ENCODE results near the gene MRPS27.
"Not testable (repeated sequence)": the region's sequence is repeated elsewhere in the genome, so short reads cannot be mapped to it uniquely, and the experiment has no call there.

MRPS27 gene

GRCh38 chr5:72195581-72195980, 124.5 kb downstream of the MRPS27 start:
- no peak for DNase-seq

- no peak for DNase-seq
These were observed 125.2 kb downstream of the MRPS27 start for GRCh38 chr5:72194846-72195245.

GRCh38 chr5:72191404-72191803, 128.6 kb downstream of the MRPS27 start:
- no peak for DNase-seq

- DNase-seq = no peak
These were observed 130.9 kb downstream of the MRPS27 start for GRCh38 chr5:72189146-72189545.

GRCh38 chr5:72188166-72188565, 131.9 kb downstream of the MRPS27 start:
- DNase-seq = no peak

GRCh38 chr5:72187388-72188075, 132.5 kb downstream of the MRPS27 start:
- DNase-seq = no peak

GRCh38 chr5:72185496-72186329, 134.3 kb downstream of the MRPS27 start:
- DNase-seq = no peak

GRCh38 chr5:72184408-72184807, 135.6 kb downstream of the MRPS27 start:
- no peak for DNase-seq

- DNase-seq = no peak
These were observed 136.9 kb downstream of the MRPS27 start for GRCh38 chr5:72183101-72183520.

- DNase-seq = no peak
These were observed 137.4 kb downstream of the MRPS27 start for GRCh38 chr5:72182686-72183085.

GRCh38 chr5:72180925-72181324, 139.1 kb downstream of the MRPS27 start:
- no peak for DNase-seq

- no peak for DNase-seq
These were observed 140.1 kb downstream of the MRPS27 start for GRCh38 chr5:72179816-72180440.

- no peak for DNase-seq
These were observed 140.8 kb downstream of the MRPS27 start for GRCh38 chr5:72179028-72179815.

GRCh38 chr5:72177538-72177937, 142.5 kb downstream of the MRPS27 start:
- no peak for DNase-seq

- no peak for DNase-seq
These were observed 147.3 kb downstream of the MRPS27 start for GRCh38 chr5:72172786-72173185.

GRCh38 chr5:72171667-72172066, 148.4 kb downstream of the MRPS27 start:
- no peak for DNase-seq

- DNase-seq = not testable (repeated sequence)
These were observed 148.9 kb downstream of the MRPS27 start for GRCh38 chr5:72171181-72171580.

GRCh38 chr5:72170101-72170500, 149.9 kb downstream of the MRPS27 start:
- DNase-seq = no peak
